ENCODE results near the gene MSGN1.
A peak's percentile ranks its signal among the peaks of the same experiment; 100 is the strongest.
"Not testable (repeated sequence)": the region's sequence is repeated elsewhere in the genome, so short reads cannot be mapped to it uniquely, and the experiment has no call there.

The MSGN1 gene

DNA sequence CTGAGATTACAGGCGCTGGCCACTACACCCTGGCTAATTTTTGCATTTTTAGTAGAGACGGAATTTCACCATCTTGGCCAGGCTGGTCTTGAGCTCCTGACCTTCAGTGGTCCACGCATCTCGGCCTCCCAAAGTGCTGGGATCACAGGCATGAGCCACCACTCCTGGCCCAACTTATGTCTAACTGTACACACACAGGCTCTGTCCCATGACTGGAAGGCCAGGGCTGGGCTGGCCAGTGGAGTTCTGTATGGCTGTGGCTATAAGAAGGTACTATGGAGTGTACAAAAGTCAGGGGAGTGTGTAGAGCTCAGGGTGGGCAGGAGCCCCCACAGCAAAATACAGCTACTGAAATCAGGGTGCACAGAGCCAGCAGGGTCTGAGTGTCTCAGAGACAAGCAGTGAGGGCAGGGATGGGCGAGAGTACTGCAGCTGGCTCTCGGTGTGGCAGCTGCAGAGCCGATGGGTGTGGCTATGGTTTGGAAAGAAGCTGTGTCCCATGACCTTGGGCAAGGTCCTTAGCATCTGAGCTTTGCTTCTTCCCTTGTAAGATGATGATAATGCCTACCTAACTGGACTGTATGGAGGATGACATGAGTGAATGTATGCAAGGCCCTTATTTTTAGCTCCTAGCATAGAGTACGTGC, 10.4 kb upstream of the MSGN1 start:
- DNase-seq: no peak

GRCh38 chr2:17813010-17813741, 3.1 kb upstream of the MSGN1 start:
- DNase-seq: no peak

GRCh38 chr2:17813742-17814473, 2.4 kb upstream of the MSGN1 start:
- DNase-seq: no peak

DNA sequence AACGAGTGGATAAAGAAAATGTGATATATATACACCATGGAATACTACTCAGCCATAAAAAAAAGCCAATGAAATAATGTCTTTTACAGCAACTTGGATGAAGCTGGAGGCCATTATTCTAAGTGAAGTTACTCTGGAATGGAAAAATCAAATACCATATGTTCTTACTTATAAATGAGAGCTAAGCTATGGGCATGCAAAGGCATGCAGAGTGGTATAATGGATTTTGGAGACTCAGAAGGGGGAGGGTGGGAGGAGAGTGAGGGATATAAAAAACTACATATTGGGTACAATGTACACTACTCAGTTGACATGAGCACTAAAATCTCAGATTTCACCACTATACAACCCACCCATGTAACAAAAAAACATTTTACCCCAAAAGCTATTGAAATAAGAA, 1.7 kb upstream of the MSGN1 start:
- DNase-seq: no peak

GRCh38 chr2:17815468-17816184, 634 bp upstream of the MSGN1 start:
- DNase-seq: peak in 1 of 2 donors; percentile 26

- no peak for DNase-seq
Measured at GRCh38 chr2:17818235-17818815, 2.1 kb downstream of the MSGN1 start.

DNA sequence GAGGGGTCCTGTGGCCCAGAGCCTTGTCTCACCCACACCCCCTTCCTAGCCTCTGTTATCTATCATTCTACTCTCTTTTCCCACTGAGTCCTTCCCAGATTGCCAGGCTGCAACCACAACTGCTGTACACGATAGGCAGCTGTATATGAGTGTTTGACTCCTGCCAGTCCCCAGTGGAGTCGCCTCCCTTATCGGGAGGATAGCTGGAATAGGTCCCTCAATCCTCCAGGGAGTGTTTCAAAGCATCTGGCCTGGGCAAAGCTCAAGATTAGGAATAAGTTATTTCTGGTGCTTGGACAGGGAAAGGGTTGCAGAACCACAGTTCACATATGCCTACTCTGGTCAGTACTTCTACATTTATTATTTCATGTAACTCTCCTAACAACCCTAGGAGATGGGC, 4.8 kb downstream of the MSGN1 start:
- DNase-seq: no peak

DNA sequence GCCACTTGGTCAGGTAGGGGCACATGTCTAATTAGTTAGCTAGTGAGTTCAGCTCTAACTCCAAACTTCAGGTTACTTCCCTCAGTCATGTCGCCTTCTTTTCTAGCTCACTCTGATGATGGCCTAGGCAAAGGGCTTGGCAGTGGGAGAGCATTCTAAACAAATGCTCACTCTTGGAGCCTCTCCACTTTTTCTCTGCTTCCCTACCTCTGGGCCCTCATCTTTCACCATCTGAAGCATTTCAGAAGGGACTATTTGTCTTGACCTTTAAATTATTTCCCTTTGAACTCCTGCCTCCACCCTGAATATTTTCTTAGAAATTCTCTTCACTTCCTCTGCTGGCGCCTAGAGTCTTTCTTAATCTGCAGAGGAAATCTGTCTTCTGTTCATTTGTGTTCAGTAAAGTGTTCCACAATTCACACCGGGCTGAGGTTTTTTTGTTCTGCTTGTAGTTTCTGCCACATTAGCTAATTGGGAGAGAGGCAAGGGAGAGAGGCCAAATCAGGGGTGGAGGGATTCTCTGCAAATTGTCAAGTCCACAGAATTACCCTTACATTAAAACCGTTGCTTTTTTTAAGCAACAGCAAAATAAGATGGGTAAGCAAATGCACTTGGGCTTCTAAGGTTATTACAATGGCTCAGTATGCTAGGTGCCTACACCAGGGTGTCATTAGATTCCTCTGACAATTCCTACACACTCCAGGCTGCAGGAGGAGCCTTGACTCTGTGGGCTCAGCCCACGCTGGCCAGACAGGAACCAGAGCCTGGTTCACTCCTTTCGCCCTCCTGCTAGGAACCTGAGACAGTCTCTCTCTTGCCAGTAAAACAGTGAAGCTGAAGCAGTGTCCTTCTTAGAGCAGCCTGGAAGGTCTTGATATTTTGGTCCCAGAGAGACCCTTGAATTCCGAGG, 5.5 kb downstream of the MSGN1 start:
- DNase-seq: no peak

DNA sequence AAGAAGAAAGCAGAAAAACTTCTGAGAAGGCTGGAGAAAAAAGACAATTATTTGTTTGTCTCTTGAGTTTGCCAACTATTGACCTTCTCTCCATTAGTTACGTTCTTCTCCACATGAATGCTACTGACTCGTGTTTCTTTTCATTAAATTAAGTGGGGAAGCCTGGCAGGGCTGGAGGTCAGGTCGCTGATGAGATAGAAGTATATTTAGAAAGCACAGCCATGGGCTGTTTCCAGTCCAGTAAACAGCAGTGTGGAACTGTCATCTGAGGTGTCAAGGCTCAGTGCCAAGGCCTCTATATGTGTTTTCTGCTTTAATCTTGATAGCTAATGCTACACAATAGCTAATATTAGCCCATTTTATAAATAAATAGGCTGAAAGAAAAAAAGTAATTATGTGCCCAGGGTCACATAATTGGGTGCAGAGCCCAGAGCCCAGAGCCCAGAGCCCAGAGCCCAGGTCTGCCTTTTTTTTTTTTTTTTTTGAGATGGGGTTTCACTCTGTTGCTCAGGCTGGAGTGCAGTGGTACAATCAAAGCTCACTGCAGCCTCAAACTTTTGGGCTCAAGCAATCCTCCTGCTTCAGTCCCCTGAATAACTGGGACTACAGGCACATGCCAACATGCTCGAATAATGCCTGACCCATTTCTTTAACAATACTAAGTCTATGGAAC, 6.3 kb downstream of the MSGN1 start:
- no peak for DNase-seq

DNA sequence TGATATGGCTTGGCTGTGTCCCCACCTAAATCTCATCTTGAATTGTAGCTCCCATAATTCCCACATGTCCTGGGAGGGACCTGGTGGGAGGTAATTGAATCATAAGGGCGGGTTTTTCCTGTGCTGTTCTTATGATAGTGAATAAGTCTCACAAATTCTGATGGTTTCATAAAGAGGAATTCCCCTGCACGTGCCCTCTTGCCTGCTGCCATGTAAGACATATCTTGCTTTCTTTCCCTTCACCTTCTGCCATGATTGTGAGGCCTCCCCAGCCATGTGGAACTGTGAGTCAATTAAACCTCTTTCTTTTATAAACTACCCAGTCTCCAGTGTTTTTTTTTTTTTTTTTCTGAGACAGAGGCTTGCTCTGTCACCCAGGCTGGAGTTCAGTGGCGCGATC, 7.4 kb downstream of the MSGN1 start:
- not testable (repeated sequence) for DNase-seq

DNA sequence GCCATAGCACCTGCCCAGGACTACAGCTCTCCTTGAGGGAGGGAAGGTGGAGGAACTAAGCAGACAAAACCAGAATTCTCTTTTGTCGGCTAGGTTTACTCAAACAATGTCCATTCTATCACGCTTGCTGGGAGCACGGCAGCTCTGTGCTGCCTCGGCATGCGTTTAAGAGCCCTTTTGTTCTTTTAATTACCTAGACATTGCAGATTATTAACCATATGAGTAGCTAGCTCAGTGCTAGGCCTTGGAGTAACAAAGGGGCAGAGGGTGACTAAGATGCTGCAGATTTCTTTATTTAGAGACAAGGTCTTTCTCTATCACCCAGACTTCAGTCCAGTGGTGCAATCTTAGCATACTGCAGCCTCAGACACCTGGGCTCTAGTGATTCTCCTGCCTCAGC, 11.1 kb downstream of the MSGN1 start:
- no peak for DNase-seq

DNA sequence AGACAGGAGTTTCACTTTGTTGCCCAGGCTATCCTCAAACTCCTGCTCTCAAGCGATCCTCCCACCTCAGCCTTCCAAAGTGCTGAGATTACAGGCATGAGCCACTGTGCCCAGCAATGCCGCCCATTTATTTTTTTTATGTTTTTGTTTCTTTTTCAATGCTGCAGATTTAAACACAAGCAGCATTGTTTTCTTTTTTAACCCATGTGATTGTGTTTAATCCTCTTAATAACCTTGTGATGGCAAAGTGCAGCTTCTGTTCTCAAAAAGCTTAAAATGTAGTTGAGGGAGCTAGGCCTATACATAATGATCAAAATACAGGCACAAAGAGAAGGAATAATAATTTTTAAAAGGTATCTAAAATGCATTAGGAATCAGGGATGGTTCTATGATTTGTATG, 11.5 kb downstream of the MSGN1 start:
- no peak for DNase-seq

- peak; percentile 51 to 71 for DNase-seq
Measured at GRCh38 chr2:17830053-17831034, 14.1 kb downstream of the MSGN1 start.

GRCh38 chr2:17835516-17835915, 19.3 kb downstream of the MSGN1 start:
- no peak for DNase-seq

- DNase-seq: no peak
Measured at GRCh38 chr2:17839959-17840358, 23.7 kb downstream of the MSGN1 start.

DNA sequence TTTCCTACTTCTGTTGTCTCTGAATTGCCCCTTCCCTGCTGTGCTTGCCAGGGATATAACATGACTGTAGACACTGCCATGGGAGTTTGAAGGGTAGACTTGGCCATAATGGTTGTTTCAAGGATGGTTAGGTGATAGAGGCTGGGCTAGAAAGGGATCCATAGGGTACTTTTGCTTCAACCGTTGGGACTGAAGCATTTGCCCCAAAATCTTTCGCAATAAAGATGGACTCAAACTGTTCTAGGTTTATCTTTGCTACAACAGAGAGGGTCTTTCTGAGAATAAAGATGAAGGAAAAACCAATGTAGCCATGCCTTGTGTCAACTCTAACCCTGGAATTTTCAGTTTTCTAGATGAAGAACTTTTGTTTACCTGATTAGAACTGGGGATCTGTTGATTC, 27.2 kb downstream of the MSGN1 start:
- no peak for DNase-seq

- DNase-seq: no peak
Measured at GRCh38 chr2:17845806-17846205, 29.5 kb downstream of the MSGN1 start.

DNA sequence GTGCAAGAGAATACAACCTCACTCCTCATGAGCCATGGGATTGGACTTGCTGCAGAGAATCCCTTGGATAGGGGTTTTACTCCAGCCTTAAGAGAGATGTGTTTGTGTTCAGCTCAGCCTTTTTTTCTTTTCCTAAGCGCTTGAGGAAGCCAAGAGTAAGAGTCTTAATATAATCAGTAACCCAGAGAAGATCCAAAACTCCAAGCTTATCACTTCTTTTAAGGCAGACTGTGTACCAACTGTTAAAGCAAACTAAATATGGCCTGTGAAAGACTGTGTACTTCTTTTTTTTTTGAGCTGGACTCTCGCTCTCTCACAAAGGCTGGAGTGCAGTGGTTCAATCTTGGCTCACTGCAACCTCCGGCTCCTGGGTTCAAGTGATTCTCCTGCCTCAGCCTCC, 30.4 kb downstream of the MSGN1 start:
- DNase-seq: no peak

DNA sequence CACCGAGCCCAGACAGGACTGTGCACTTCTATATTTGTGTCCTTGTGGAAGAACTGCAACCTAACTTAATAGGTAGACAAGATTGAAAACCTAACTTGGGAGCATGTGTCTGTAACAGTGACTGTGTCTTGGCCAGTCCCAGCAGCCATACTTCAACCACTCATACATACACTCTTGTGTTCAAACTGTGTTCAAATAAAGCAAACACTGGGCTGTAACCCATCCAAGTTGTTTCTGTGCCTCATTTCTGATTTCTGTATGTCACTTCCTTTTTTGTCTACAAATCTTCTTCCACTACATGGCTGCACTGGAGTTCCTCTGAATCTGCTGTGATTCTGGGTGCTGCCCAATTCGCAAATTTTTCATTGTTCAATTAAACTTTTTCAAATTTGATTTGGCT, 31.0 kb downstream of the MSGN1 start:
- DNase-seq: no peak

GRCh38 chr2:17849275-17849674, 33.0 kb downstream of the MSGN1 start:
- DNase-seq: no peak
